ENCODE measurements around the gene PCED1B.
"Not testable (repeated sequence)": the region's sequence is repeated elsewhere in the genome, so short reads cannot be mapped to it uniquely, and the experiment has no call there.

PCED1B gene

DNA sequence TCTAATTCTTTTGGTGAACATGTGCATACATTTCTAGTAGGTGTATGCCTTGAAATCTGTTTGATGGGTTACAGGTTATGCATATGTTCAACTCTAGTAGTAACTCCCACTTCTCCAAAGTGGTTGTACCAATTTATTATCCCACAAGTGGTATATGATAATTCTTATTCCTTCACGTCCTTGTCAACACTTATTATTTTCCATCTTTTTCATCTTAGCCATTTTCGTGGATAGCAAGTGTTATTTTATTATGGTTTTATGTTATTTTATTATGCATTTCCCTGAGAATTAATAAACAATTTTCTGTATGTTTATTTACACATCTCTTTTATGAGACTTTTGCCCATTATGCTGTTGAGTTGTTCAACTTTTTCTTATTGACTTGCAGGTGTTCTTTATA lies 11.6 kb downstream of the PCED1B start:
- no peak for DNase-seq (ENCODE audit: low read depth)

- DNase-seq (ENCODE audit: low read depth): peak; percentile 42
Observed at GRCh38 chr12:47094804-47095203, 15.4 kb downstream of the PCED1B start.

GRCh38 chr12:47095446-47096236 lies 16.2 kb downstream of the PCED1B start:
- DNase-seq (ENCODE audit: low read depth): peak; percentile 94

DNA sequence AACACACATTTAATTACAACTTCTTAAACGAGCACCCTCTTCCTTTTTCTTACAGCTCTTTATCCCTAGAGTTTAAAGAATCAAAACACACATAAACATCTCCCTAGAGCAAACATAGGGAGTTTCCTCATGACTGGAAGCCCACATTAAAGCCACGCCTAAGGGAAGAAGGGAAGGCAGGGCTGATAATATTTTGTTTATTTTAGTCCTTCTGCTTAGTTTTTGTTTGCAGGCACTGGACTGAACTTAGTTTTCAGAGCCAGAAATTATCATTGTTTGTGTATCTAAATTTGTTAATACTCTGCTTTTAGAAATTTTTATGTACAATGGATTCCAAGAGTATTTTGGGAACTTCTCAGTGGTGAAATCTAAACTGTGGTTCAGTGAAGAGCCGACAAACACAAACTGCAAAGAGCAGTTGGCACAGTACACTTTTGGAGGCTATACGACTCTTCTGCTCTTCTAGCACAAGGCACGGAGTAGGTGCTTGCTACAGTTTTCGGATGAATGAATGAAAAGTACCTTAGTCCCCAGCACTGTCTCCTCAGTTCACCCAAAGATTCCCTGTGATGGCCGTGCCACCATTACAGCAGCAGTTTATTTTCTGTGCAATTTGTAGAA lies 18.0 kb downstream of the PCED1B start:
- peak; percentile 79 for DNase-seq (ENCODE audit: low read depth)

GRCh38 chr12:47098099-47098498 lies 18.7 kb downstream of the PCED1B start:
- no peak for DNase-seq (ENCODE audit: low read depth)

DNA sequence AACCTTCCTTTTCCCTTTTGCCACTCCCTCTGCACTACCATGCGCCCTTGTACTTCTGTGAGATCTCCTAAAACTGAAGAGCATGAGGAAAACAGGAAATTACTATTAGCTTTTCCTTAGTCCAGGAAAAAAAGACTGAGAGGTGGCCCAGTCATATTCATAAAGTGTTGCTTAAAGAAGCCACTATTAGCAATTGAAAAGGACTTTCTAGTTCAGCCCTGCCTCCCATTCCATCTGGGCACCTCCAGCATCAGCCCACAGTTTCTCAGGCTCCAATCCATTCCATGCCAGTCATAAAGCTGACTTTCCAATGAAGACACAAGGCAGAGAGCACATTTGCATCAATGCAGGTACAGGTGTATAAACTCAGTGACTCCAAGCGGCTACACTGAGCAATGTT lies 20.2 kb downstream of the PCED1B start:
- peak; percentile 38 for DNase-seq (ENCODE audit: low read depth)

- peak; percentile 61 for DNase-seq (ENCODE audit: low read depth)
Observed at GRCh38 chr12:47100160-47100559, 20.7 kb downstream of the PCED1B start.

DNA sequence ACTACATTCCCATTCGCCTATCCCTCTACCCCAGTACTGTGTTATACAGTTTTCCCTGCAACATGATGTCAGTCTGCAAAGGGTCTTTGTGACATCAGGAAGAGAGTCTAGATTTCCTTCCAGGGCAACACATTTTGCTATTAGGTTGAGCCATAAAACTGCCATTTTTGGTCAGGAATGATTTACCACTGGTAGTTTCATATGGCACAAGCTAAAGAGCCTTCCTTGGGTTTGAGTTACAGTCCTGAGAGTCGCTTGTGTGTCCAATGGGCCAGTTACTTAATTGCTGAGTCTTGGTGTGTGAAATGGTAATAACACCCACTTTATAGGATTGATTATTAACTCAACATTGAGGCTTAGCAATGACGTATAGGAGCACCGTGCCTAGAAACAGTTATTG lies 23.0 kb downstream of the PCED1B start:
- no peak for DNase-seq (ENCODE audit: low read depth)

GRCh38 chr12:47102845-47103651 lies 23.6 kb downstream of the PCED1B start:
- DNase-seq (ENCODE audit: low read depth): peak; percentile 100

GRCh38 chr12:47105914-47106674 lies 26.7 kb downstream of the PCED1B start:
- no peak for DNase-seq (ENCODE audit: low read depth)

GRCh38 chr12:47107446-47107845 lies 28.0 kb downstream of the PCED1B start:
- no peak for DNase-seq (ENCODE audit: low read depth)

- no peak for DNase-seq (ENCODE audit: low read depth)
Observed at GRCh38 chr12:47107926-47108325, 28.5 kb downstream of the PCED1B start.

DNA sequence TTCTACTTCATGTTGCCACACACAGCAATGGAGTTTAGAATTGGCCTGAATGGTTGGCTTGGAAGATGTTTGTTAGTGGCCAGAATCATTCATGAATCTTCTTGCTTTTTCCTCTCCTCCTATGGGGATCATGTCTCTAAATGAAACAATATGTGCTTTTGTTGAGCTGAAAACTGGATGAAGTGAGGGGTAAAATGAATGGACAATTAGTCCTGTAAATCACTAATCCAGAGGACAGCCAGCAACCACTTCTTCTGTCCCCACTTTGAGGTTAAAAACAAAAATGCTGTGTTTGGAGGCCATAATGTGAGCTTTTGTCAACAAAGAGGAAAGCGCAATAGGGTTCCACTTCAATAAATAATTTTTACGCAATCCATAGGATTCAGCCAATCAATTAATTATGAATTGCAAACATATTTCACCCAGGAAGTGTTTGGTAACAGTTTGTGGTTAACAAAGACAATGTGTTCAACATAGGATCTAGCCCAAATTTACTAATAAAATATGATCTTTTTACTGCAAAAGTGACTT lies 30.7 kb downstream of the PCED1B start:
- no peak for DNase-seq (ENCODE audit: low read depth)

GRCh38 chr12:47110718-47111391 lies 31.4 kb downstream of the PCED1B start:
- DNase-seq (ENCODE audit: low read depth): no peak

- DNase-seq (ENCODE audit: low read depth): no peak
Observed at GRCh38 chr12:47111392-47111778, 32.0 kb downstream of the PCED1B start.

DNA sequence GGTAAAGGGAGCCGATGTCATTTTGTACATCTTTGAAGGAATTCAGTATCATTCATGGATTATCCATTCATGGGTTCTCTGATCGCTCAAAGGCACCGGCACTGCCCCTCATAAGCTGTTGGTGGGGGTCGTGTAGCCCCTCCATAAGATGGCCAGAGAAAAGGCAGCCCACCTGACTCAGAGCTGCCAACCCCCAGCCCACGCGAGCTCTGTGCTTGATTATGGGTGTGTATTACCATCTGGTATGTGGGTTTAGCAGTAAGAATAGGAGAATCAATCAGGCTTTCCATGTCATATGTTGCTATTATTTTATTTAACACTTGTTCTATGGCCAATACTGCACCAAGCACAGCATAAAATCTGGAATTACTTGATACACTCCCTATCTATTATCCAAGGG lies 32.4 kb downstream of the PCED1B start:
- DNase-seq (ENCODE audit: low read depth): no peak

GRCh38 chr12:47112679-47113078 lies 33.3 kb downstream of the PCED1B start:
- DNase-seq (ENCODE audit: low read depth): no peak

- DNase-seq (ENCODE audit: low read depth): peak; percentile 36
Observed at GRCh38 chr12:47114481-47114892, 35.1 kb downstream of the PCED1B start.

GRCh38 chr12:47117305-47117704 lies 37.9 kb downstream of the PCED1B start:
- DNase-seq (ENCODE audit: low read depth): not testable (repeated sequence)

DNA sequence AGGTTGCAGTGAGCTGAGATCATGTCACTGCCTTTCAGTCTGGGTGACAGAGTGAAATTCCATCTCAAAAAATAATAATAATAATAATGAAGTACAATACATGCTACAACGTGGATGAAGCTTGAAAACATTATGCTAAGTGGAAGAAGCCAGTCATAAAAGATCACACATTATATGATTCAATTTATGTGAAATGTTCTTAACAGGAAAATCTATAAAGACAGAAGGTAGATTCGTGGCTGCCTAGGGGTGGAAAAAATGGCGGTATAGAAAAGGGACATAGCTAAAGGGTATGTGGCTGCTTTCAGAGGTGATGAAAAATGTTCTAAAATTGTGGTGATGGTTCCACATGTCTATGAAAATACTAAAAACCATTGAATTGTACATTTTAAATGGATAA lies 41.3 kb downstream of the PCED1B start:
- no peak for DNase-seq (ENCODE audit: low read depth)

DNA sequence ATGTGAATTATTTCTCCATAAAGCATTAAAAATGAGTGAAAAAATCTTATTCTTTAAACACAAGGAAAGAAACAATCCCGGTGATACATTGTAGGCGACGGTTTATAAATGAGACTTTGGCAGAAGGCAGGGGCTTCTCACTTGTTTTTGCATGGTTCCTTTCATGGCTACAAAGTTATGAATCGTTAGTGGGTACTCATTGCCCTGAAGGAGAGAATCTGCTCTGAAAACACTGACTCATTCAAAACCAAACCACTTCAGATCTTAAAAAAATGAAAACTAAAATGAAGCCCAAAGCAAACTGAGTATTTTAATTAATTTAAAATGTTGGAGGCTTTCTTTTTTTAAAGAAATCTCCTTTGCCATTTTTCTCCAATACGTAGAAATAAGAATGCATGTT lies 41.7 kb downstream of the PCED1B start:
- peak; percentile 74 for DNase-seq (ENCODE audit: low read depth)
